Neural cell (in vitro differentiated cells): ENCODE measurements around the gene MYCBPAP.

Experiments
- EP300 ChIP-seq: fragments of 450-650 bp; conservative IDR thresholded peaks from 2 replicates; pipeline ENCODE4 v1.6.1; 2014; ENCODE audit warnings: antibody characterized with exemption, mild to moderate bottlenecking, moderate library complexity; ENCODE audit not compliant: poor library complexity, severe bottlenecking
- EZH2 ChIP-seq: fragments of 200-600, 300-800 bp; shearing (Covaris generic), sonication (generic); IDR thresholded peaks from 2 replicates; pipeline ENCODE4 v1.6.1; 2014; ENCODE audit warnings: antibody characterized with exemption, low read length, borderline replicate concordance, mild to moderate bottlenecking; ENCODE audit not compliant: insufficient read depth, poor library complexity, severe bottlenecking
- RAD21 ChIP-seq: fragments of 450-650 bp; conservative IDR thresholded peaks from 2 replicates; pipeline ENCODE4 v1.6.1; 2014; ENCODE audit warnings: antibody characterized with exemption, mild to moderate bottlenecking, moderate library complexity
- REST ChIP-seq: IDR thresholded peaks from 2 replicates; pipeline ENCODE4 v1.6.1; 2012; ENCODE audit warnings: borderline replicate concordance
- TF ChIP-seq, protein P1 (sequence below): fragments of 450-650 bp; IDR thresholded peaks from 2 replicates; pipeline ENCODE4 v1.5.1; 2014; ENCODE audit warnings: antibody characterized with exemption, mild to moderate bottlenecking, moderate library complexity; ENCODE audit not compliant: poor library complexity, severe bottlenecking

GRCh38 chr17:50477976-50478375, 30.3 kb upstream of the MYCBPAP start:
- TF ChIP-seq, protein P1, sequence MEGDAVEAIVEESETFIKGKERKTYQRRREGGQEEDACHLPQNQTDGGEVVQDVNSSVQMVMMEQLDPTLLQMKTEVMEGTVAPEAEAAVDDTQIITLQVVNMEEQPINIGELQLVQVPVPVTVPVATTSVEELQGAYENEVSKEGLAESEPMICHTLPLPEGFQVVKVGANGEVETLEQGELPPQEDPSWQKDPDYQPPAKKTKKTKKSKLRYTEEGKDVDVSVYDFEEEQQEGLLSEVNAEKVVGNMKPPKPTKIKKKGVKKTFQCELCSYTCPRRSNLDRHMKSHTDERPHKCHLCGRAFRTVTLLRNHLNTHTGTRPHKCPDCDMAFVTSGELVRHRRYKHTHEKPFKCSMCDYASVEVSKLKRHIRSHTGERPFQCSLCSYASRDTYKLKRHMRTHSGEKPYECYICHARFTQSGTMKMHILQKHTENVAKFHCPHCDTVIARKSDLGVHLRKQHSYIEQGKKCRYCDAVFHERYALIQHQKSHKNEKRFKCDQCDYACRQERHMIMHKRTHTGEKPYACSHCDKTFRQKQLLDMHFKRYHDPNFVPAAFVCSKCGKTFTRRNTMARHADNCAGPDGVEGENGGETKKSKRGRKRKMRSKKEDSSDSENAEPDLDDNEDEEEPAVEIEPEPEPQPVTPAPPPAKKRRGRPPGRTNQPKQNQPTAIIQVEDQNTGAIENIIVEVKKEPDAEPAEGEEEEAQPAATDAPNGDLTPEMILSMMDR = no peak
- TF ChIP-seq RAD21 (no peak), EP300 (no peak), REST (no peak), EZH2 (no peak)
